Measurements from ENCODE around the gene SULT1C3.

SULT1C3 gene

GRCh38 chr2:108239786-108240185, at the start of gene SULT1C3:
TSS of gene SULT1C3 (plus strand) at chr2:108239968. CDS start at chr2:108247195, 7,227 bp downstream.
- DNase-seq (ENCODE audit: low read depth): no peak

GRCh38 chr2:108193251-108193650, 46.5 kb upstream of the SULT1C3 start:
- DNase-seq (ENCODE audit: low read depth): peak; percentile 54

GRCh38 chr2:108194409-108195132, 45.2 kb upstream of the SULT1C3 start:
- peak; percentile 44 for DNase-seq (ENCODE audit: low read depth)

- no peak for DNase-seq (ENCODE audit: low read depth)
These were observed 44.7 kb upstream of the SULT1C3 start for GRCh38 chr2:108195133-108195439.

GRCh38 chr2:108199726-108200125, 40.0 kb upstream of the SULT1C3 start:
- DNase-seq (ENCODE audit: low read depth): peak; percentile 76

GRCh38 chr2:108200569-108200968, 39.2 kb upstream of the SULT1C3 start:
- no peak for DNase-seq (ENCODE audit: low read depth)

GRCh38 chr2:108212671-108213070, 27.1 kb upstream of the SULT1C3 start:
- no peak for DNase-seq (ENCODE audit: low read depth)

GRCh38 chr2:108215794-108216211, 24.0 kb upstream of the SULT1C3 start:
- peak; percentile 64 for DNase-seq (ENCODE audit: low read depth)

- peak; percentile 33 for DNase-seq (ENCODE audit: low read depth)
These were observed 22.6 kb upstream of the SULT1C3 start for GRCh38 chr2:108217211-108217610.

- DNase-seq (ENCODE audit: low read depth): no peak
These were observed 20.1 kb upstream of the SULT1C3 start for GRCh38 chr2:108219688-108220087.

GRCh38 chr2:108220191-108220590, 19.6 kb upstream of the SULT1C3 start:
- DNase-seq (ENCODE audit: low read depth): no peak

- no peak for DNase-seq (ENCODE audit: low read depth)
These were observed 18.7 kb upstream of the SULT1C3 start for GRCh38 chr2:108220942-108221541.

GRCh38 chr2:108222261-108222660, 17.5 kb upstream of the SULT1C3 start:
- no peak for DNase-seq (ENCODE audit: low read depth)

- DNase-seq (ENCODE audit: low read depth): no peak
These were observed 16.2 kb upstream of the SULT1C3 start for GRCh38 chr2:108223573-108223972.

GRCh38 chr2:108224022-108224421, 15.7 kb upstream of the SULT1C3 start:
- no peak for DNase-seq (ENCODE audit: low read depth)

GRCh38 chr2:108226564-108226963, 13.2 kb upstream of the SULT1C3 start:
- DNase-seq (ENCODE audit: low read depth): no peak

- no peak for DNase-seq (ENCODE audit: low read depth)
These were observed 11.8 kb upstream of the SULT1C3 start for GRCh38 chr2:108228006-108228405.

- DNase-seq (ENCODE audit: low read depth): no peak
These were observed 11.2 kb upstream of the SULT1C3 start for GRCh38 chr2:108228537-108228936.

GRCh38 chr2:108229875-108230274, 9.9 kb upstream of the SULT1C3 start:
- no peak for DNase-seq (ENCODE audit: low read depth)

- DNase-seq (ENCODE audit: low read depth): no peak
These were observed 4.2 kb upstream of the SULT1C3 start for GRCh38 chr2:108235577-108235976.

GRCh38 chr2:108236676-108237335, 3.0 kb upstream of the SULT1C3 start:
- no peak for DNase-seq (ENCODE audit: low read depth)

- DNase-seq (ENCODE audit: low read depth): no peak
These were observed 1.2 kb downstream of the SULT1C3 start for GRCh38 chr2:108240966-108241365.

GRCh38 chr2:108243566-108243965, 3.8 kb downstream of the SULT1C3 start:
- no peak for DNase-seq (ENCODE audit: low read depth)

Measured in ELR (cell line).